Panc1 (cell line): ENCODE results near the gene KIF7.

ENCODE experiments used
- CTCF ChIP-seq: fragments of 450-650 bp; IDR thresholded peaks from 2 replicates; pipeline ENCODE4 v1.5.1; 2017; ENCODE audit warnings: mild to moderate bottlenecking
- POLR2AphosphoS5 ChIP-seq: IDR thresholded peaks from 2 replicates; pipeline ENCODE4 v1.6.1; 2012; ENCODE audit warnings: mild to moderate bottlenecking, low read depth, low read length, moderate library complexity
- REST ChIP-seq, 2 experiments: IDR thresholded peaks; 2 replicates each; pipeline ENCODE4 v1.6.1; 2011 to 2012; ENCODE audit warnings: low read depth in 2 of 2, control low read depth in 1 of 2, low read length in 1 of 2, mild to moderate bottlenecking in 1 of 2, moderate library complexity in 1 of 2; ENCODE audit not compliant: insufficient read depth in 1 of 2
- SIN3A ChIP-seq: IDR thresholded peaks from 2 replicates; pipeline ENCODE4 v1.6.1; 2012; ENCODE audit warnings: low read depth, mild to moderate bottlenecking, low read length, moderate library complexity, borderline replicate concordance; ENCODE audit not compliant: insufficient read depth
- TCF7L2 ChIP-seq: IDR thresholded peaks from 2 replicates; pipeline ENCODE4 v1.6.1; 2011; ENCODE audit warnings: mild to moderate bottlenecking, low read depth, low read length, inconsistent platforms

GRCh38 chr15:89649716-89650115 lies 5.6 kb downstream of the KIF7 start:
- TF ChIP-seq POLR2AphosphoS5 (no peak), CTCF (no peak), SIN3A (no peak), TCF7L2 (no peak), REST (IDR thresholded peaks at IDR 0.05; ENCODE audit: insufficient read depth in 1 of 2, low read depth in 2 of 2, low read length in 1 of 2) (no peak)
